Upper lobe of right lung (tissue), 1 donor: ENCODE data around the gene PHTF1. TPM values are rescaled to one million over a fixed set of nuclear protein-coding genes. Genes with fewer than 3 reads are reported as not detected.

ENCODE experiments used
- ATAC-seq: fragments of 200-7000 bp; cut with Tn5 transposase; one replicate; pipeline ENCODE4 v1.9.1; 2020; ENCODE audit warnings: mild to moderate bottlenecking, moderate library complexity
- DNase-seq: peaks from one replicate; pipeline ENCODE4 v3.0.0-alpha.2; 2020
- H3K27ac ChIP-seq: fragments of 200-600 bp; one replicate; pipeline ENCODE4 v1.8.0; 2022
- H3K27me3 ChIP-seq: fragments of 200-600 bp; one replicate; pipeline ENCODE4 v1.8.0; 2022; ENCODE audit warnings: mild to moderate bottlenecking
- H3K36me3 ChIP-seq: fragments of 200-600 bp; one replicate; pipeline ENCODE4 v1.8.0; 2022
- H3K4me1 ChIP-seq: fragments of 200-600 bp; one replicate; pipeline ENCODE4 v1.8.0; 2022
- H3K4me3 ChIP-seq: fragments of 200-600 bp; one replicate; pipeline ENCODE4 v1.8.0; 2022; ENCODE audit warnings: mild to moderate bottlenecking
- H3K9me3 ChIP-seq: fragments of 200-600 bp; one replicate; pipeline ENCODE4 v1.8.0; 2022
- CTCF ChIP-seq: fragments of 200-600 bp; IDR thresholded peaks from one replicate; pipeline ENCODE4 v1.8.0; 2022; ENCODE audit warnings: antibody characterized with exemption
- intact Hi-C: fragments of 100-400 bp; cut with DNase I; formaldehyde crosslinking; loops from one replicate; pipeline ENCODE4 v1.11.0; 2022
- total RNA-seq: library from RNA; stranded (reverse); fragmentation: NEBNext Ultra II Directional; extraction: Animal tissue kit (Norgen Biotek cat#: 25700); gene quantifications from one replicate; pipeline ENCODE4 v1.2.1, GENCODE V29; 2021
- donor health status: DM: no; HTN: yes; CAD: no; lungs with severe emphysema.

The PHTF1 gene
- total RNA-seq, 1 donor from 2014 or later, result 18.9 TPM

DNA sequence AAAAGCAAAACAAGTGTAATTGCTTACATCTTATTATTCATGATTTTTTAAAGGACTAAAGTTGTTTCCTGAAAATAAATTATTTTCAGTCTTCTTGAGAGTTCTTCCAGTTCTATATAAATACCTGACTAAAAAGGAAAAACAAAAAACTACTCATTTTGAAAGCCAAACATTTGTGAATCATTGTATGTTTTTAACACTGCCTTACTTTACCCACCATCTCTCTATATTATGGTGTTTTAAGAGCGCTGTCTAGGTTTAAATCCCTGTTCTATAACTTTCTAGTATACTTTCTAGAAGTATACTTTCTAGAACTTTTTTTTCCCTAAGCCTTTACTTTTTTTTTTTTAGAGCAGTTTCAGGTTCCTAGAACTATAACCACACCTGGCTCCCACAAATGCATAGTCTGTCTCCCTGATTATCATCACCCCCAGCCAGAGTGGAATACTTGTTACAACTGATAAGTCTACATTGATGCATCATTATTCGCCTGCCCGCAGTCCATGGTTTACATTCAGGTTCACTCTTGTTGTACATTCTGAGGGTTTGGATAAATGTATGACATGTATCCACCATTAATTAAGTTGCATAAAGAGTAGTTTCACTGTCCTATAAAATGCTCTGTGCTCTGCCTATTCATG lies 43.2 kb upstream of the PHTF1 start:
- peaks cover 35% of the 10 kb centered on the region for H3K4me1 ChIP-seq
- no peak for TF ChIP-seq CTCF
- intact Hi-C loops, result no loop called here
- no peak overlapping the region for H3K4me3 ChIP-seq
- H3K36me3 ChIP-seq, result peaks cover 3% of the 10 kb centered on the region
- no peaks in the 10 kb centered on the region for H3K9me3 ChIP-seq
- no peak for DNase-seq
- no peaks in the 10 kb centered on the region for H3K27me3 ChIP-seq
- H3K27ac ChIP-seq, result no peak overlapping the region
- no peak for ATAC-seq

DNA sequence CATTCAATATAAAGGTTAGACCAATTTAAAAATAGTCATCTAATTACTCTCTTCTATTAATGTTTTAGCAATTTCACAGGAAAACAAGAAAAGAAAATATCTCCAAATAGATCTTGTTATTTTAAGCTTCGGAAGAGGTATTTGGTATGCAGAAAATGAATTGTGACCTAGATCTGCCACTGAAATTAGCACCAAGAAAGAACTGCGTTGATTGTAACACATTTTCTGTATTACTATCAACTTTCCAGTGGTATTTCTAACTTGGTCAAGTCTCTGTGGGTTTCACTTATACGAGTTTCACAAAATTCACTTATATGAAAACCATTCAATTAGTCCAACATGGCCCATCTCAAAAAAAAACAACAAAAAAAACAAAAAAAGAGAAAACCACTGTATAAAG lies 41.2 kb upstream of the PHTF1 start:
- H3K27ac ChIP-seq, result no peak overlapping the region
- intact Hi-C loops, result no loop called here
- ATAC-seq (no peak), DNase-seq (no peak)
- H3K4me1 ChIP-seq, result peaks cover 34% of the 10 kb centered on the region
- no peak overlapping the region for H3K4me3 ChIP-seq
- no peaks in the 10 kb centered on the region for H3K27me3 ChIP-seq
- peaks cover 23% of the 10 kb centered on the region for H3K36me3 ChIP-seq
- H3K9me3 ChIP-seq, result no peaks in the 10 kb centered on the region
- no peak for TF ChIP-seq CTCF

DNA sequence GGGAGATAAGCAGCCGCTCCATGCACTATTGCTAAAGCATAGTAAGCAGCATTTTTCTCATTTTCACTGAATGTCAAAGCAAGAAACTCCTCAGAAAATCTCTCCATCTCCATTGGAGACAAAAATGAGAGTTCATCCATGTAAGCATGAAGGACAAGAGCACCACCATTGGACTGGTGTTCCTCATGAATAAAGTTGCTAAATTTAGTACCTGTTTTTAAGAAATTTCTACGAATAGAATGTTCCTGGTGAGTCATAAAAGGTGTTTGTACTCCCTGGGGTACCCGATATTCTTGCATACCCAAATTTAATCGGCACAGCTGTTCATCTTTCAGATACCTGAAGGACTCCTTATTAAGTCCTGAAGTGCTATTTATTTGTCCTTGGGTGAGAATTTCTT lies 38.2 kb upstream of the PHTF1 start:
- ATAC-seq (no peak), DNase-seq (no peak)
- TF ChIP-seq CTCF, result no peak
- Histone ChIP-seq H3K4me3 (no peak overlapping the region), H3K27ac (no peak overlapping the region), H3K9me3 (no peaks in the 10 kb centered on the region), H3K4me1 (peaks cover 22% of the 10 kb centered on the region), H3K36me3 (peaks cover 24% of the 10 kb centered on the region), H3K27me3 (no peaks in the 10 kb centered on the region)
- intact Hi-C loops, result no loop called here

GRCh38 chr1:113793878-113794834 lies 34.9 kb upstream of the PHTF1 start:
- DNase-seq, result no peak

DNA sequence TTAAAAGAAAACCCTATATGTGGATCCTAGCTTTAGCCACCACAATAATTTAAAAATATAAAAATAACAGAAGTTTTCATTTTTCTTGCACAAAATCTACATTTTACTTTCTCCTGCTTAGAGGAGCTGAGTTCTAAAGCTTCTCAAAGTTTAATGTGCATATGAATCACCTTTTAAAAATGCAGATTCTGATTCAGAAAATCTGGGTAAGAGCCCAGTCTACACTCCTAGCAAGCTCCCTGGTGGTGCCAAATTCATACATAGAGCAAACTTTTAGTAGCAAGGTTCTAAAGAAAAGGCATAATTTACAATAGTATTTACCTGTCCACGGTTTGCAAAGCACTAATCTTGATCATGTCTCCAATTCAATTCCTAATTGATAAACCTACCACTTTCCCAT lies 33.7 kb upstream of the PHTF1 start:
- Histone ChIP-seq H3K4me3 (no peak overlapping the region), H3K27me3 (no peaks in the 10 kb centered on the region), H3K4me1 (peaks cover 13% of the 10 kb centered on the region), H3K36me3 (peaks cover 28% of the 10 kb centered on the region), H3K9me3 (no peaks in the 10 kb centered on the region), H3K27ac (no peak overlapping the region)
- DNase-seq, result no peak
- intact Hi-C loops, result no loop called here
- TF ChIP-seq CTCF, result no peak
- no peak for ATAC-seq

More at GRCh38 chr1:113793878-113794834, 34.9 kb upstream of the PHTF1 start:
- peaks cover 28% of the 10 kb centered on the region for H3K36me3 ChIP-seq
- H3K27ac ChIP-seq, result peak overlapping the region; percentile 53
- intact Hi-C loops, result no loop called here
- H3K27me3 ChIP-seq, result no peaks in the 10 kb centered on the region
- no peaks in the 10 kb centered on the region for H3K9me3 ChIP-seq
- H3K4me1 ChIP-seq, result peaks cover 13% of the 10 kb centered on the region
- no peak overlapping the region for H3K4me3 ChIP-seq
- TF ChIP-seq CTCF, result no peak
- ATAC-seq, result peak; percentile 96
